ENCODE results near the gene JAKMIP1.

DNA sequence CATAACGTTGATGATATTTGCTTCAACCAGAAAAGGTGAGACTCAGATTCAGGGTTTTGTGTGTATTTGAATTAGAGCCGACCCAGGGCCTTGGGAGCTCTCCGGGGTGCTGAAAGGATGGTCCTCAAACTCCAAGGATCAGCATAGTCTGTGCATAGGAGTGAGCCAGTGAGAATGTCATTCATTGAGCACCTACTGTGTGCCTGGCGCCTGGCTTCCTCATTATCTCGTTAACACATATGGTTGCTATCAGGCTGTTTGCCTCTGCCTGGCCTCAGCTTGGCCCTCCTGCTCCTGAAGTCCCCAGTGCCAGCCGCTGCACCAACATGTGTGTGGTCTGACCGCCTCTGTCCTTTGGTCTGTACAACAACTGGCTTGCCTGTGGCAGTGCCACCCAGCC is 25.1 kb upstream of the JAKMIP1 start:
- TF ChIP-seq, protein P1, sequence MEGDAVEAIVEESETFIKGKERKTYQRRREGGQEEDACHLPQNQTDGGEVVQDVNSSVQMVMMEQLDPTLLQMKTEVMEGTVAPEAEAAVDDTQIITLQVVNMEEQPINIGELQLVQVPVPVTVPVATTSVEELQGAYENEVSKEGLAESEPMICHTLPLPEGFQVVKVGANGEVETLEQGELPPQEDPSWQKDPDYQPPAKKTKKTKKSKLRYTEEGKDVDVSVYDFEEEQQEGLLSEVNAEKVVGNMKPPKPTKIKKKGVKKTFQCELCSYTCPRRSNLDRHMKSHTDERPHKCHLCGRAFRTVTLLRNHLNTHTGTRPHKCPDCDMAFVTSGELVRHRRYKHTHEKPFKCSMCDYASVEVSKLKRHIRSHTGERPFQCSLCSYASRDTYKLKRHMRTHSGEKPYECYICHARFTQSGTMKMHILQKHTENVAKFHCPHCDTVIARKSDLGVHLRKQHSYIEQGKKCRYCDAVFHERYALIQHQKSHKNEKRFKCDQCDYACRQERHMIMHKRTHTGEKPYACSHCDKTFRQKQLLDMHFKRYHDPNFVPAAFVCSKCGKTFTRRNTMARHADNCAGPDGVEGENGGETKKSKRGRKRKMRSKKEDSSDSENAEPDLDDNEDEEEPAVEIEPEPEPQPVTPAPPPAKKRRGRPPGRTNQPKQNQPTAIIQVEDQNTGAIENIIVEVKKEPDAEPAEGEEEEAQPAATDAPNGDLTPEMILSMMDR (IDR thresholded peaks at IDR 0.05) = no peak
- TF ChIP-seq EP300 (IDR thresholded peaks at IDR 0.05) = no peak
